Aorta (tissue), 5 donors: ENCODE results near the gene ATP1B3. TPM values are rescaled to one million over a fixed set of nuclear protein-coding genes. Genes with fewer than 3 reads are reported as not detected.
"Not testable (repeated sequence)": the region's sequence is repeated elsewhere in the genome, so short reads cannot be mapped to it uniquely, and the experiment has no call there.

Source experiments
- ATAC-seq: fragments of 200-7000 bp; cut with Tn5 transposase; one replicate; pipeline ENCODE4 v1.9.1; 2022; ENCODE audit warnings: moderate library complexity; ENCODE audit not compliant: low FRiP score
- DNase-seq, 2 donors: peaks; one replicate each; pipeline ENCODE4 v3.0.0-alpha.2; 2020
- H3K27ac ChIP-seq, 2 donors: one replicate each; pipeline ENCODE4 v1.5.1; 2013; ENCODE audit warnings: low read length in 2 of 2, mild to moderate bottlenecking in 2 of 2, moderate library complexity in 2 of 2, control low read depth in 1 of 2, inconsistent platforms in 1 of 2, low read depth in 1 of 2
- H3K27me3 ChIP-seq, 2 donors: one replicate each; pipeline ENCODE4 v1.6.1; 2013; ENCODE audit warnings: control low read depth in 1 of 2, low read length in 1 of 2, mild to moderate bottlenecking in 1 of 2, moderate library complexity in 1 of 2; ENCODE audit not compliant: insufficient read depth in 2 of 2, control insufficient read depth in 1 of 2
- H3K36me3 ChIP-seq, 2 donors: one replicate each; pipeline ENCODE4 v1.6.1; 2013; ENCODE audit warnings: control low read depth in 1 of 2, low read length in 1 of 2, mild to moderate bottlenecking in 1 of 2; ENCODE audit not compliant: insufficient read depth in 2 of 2, control insufficient read depth in 1 of 2
- H3K4me1 ChIP-seq, 2 donors: one replicate each; pipeline ENCODE4 v1.6.1; 2013; ENCODE audit warnings: low read length in 2 of 2, control low read depth in 1 of 2, mild to moderate bottlenecking in 1 of 2, moderate library complexity in 1 of 2; ENCODE audit not compliant: insufficient read depth in 2 of 2, control insufficient read depth in 1 of 2
- H3K4me3 ChIP-seq, 2 donors: one replicate each; pipeline ENCODE4 v1.5.1; 2013; ENCODE audit warnings: low read length in 2 of 2, control low read depth in 1 of 2, mild to moderate bottlenecking in 1 of 2
- H3K9me3 ChIP-seq: one replicate; pipeline ENCODE4 v1.6.1; 2013; ENCODE audit warnings: mild to moderate bottlenecking, low read length; ENCODE audit not compliant: control insufficient read depth
- WGBS, 2 donors: extraction: QIAGEN DNeasy Blood & Tissue Kit; methylation state at CpG; one replicate each; pipeline ENCODE4 v1.1.7; 2013; 5-methylcytosine and 5-hydroxymethylcytosine counted together
- intact Hi-C, 2 donors: fragments of 100-400 bp; cut with DNase I; formaldehyde crosslinking; loops; one replicate each; pipeline versions ENCODE4 v1.14.2 to v1.15.0; 2022
- polyA plus RNA-seq, 2 donors: library from polyadenylated mRNA; stranded (reverse); fragments of 200-250 nt; gene quantifications; one replicate each; pipeline ENCODE4 v1.2.3, GENCODE V29; 2013
- total RNA-seq, 2 donors: library from RNA; stranded (reverse); fragmentation: NEBNext Ultra II Directional; extraction: Animal tissue kit (Norgen Biotek cat#: 25700); gene quantifications; one replicate each; pipeline ENCODE4 v1.2.1, GENCODE V29; 2021
- donor health status: healthy with polysubstance abuse.
- donor health status: Bipolar disorder and iron deficiency.
- donor health status: DM: no; HTN: no; CAD: no.
- donor health status: DM: no; HTN: no; CAD: no.
- donor health status: DM: yes; HTN: yes; CAD: no.

The ATP1B3 gene
- total and polyA plus RNA-seq, 4 donors, result 94.9 to 142 (median 127) TPM

DNA sequence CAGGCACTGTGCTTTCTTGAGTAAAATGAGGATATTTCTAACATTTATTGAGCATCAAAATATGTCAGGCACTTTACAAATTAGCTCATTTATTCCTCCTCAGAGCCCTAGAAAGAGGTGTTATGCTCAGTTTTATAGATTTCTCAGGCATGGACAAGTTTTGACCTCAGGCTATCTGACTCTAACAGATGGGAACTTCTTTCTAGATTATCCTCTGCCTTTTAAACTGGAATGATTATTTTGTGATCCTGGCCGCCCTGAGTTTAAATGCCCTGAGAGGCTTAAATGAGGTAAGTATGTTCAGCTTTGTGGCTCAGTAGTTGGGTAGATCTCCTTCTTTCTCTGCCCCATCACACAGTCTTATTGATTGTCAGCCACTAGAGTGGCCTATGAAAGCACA, 32.3 kb upstream of the ATP1B3 start:
- Histone ChIP-seq H3K27ac (no peak overlapping the region), H3K9me3 (no peaks in the 10 kb centered on the region), H3K36me3 (no peaks in the 10 kb centered on the region), H3K4me1 (no peaks in the 10 kb centered on the region), H3K27me3 (no peaks in the 10 kb centered on the region), H3K4me3 (no peak overlapping the region)
- ATAC-seq, result no peak
- DNase-seq, result no peak
- 96 to 98% methylated on average over 1 of the region's 1 CpG for WGBS, 2 donors
- intact Hi-C loops, result no loop called here

DNA sequence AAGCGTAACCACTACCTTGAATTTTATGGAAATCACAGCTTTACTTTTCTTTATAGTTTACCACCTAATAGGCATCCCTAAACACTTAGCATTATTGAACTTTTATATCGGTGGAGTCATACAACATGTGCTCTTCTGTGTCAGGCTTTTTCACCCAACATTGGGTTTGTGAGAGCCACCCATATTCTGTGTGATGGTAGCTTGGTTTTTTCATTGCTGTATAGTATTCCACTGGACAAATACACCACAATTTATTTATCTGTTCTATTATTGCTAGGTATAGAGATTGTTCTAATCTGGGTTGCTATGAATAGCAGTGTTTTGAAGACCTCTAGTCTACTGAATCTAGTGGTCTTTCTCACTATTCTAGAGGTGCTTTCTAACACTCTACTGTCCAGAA, 31.6 kb upstream of the ATP1B3 start:
- Histone ChIP-seq H3K36me3 (no peaks in the 10 kb centered on the region), H3K27ac (no peak overlapping the region), H3K4me3 (no peak overlapping the region), H3K27me3 (no peaks in the 10 kb centered on the region), H3K9me3 (no peaks in the 10 kb centered on the region), H3K4me1 (no peaks in the 10 kb centered on the region)
- intact Hi-C loops, result no loop called here
- WGBS, 2 donors, result 97 to 98% methylated on average over 2 of the region's 2 CpGs
- DNase-seq (no peak), ATAC-seq (no peak)

DNA sequence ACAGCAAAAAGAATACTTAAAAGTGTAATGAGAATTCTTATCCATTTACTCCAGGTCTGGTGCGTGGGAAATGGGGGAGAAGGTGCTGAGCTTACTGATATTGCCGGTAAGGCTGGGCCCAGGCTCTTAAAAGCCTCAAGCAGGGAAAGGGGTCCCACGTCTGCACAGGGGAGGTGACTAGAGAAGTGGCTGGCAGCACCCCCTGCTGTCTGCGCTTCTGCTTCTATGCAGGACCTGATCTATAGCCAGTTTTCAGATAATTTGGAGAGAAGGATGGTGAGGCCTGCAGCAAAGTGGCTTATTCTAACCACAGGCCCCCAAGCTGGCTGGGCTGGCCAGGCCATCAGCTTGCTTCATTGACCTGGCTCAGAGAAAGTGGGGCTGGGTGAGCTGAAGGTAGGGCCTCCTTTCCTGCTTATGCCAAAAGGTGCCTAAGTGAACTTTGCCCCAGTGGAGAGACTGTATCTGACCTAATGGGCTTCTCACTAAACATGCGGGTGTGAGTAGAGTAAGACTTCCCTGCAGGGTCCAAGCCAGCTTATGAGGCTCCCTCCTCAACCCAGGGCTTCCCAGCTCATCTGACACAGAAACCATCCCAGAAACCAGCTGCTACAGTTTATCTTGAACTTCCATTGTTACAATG, 30.9 kb upstream of the ATP1B3 start:
- Histone ChIP-seq H3K9me3 (no peaks in the 10 kb centered on the region), H3K27ac (no peak overlapping the region), H3K27me3 (no peaks in the 10 kb centered on the region), H3K36me3 (no peaks in the 10 kb centered on the region), H3K4me1 (no peaks in the 10 kb centered on the region), H3K4me3 (no peak overlapping the region)
- intact Hi-C loops, result no loop called here
- no peak for ATAC-seq
- 92 to 94% methylated on average over 5 of the region's 5 CpGs for WGBS, 2 donors
- DNase-seq, result no peak

DNA sequence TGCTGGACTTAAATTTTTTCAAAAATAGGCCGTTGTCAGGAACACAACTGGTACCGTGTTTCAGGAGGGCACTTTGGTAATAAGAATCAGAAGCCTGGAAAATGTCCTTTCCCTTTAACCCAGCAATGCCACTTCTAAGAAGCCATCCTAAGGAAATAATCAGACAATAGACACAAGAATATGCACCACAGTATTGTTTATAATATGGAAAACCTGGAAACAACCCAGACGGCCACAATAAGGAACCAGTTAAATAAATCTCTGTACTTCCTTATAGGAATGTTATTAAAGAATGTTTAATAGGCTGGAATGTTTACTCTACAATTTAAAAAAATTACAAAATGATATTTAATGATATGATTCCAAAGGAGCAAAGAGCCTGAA, 30.4 kb upstream of the ATP1B3 start:
- no peak overlapping the region for H3K27ac ChIP-seq
- H3K36me3 ChIP-seq, result no peaks in the 10 kb centered on the region
- intact Hi-C loops, result no loop called here
- 69 to 73% methylated on average over 3 of the region's 3 CpGs for WGBS, 2 donors
- H3K4me1 ChIP-seq, result no peaks in the 10 kb centered on the region
- no peak for ATAC-seq
- no peaks in the 10 kb centered on the region for H3K27me3 ChIP-seq
- DNase-seq, result no peak
- H3K4me3 ChIP-seq, result no peak overlapping the region
- no peaks in the 10 kb centered on the region for H3K9me3 ChIP-seq

DNA sequence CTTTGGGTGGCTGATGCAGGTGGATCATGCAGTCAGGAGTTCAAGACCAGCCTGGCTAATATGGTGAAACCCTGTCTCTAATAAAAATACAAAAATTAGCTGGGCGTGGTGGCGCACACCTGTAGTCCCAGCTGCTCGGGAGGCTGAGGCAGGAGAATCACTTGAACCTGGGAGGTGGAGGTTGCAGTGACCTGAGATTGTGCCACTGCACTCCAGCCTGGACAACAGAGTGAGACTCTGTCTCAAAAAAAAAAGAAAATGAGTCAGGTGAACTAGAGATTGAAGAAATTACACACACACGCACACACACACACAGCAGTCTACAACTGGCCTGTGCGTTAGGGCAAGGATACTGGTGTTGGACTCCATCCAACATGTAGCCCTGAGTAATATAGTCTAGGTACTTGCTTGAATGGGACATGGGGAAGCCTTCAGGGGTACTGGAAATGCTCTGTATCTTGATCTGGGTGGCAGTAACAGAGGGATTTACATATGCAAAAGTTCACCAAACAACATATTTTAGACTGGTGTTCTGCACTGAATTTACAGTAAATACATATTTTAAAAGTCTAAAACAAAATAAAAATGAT, 28.2 kb upstream of the ATP1B3 start:
- DNase-seq, H3K4me3 ChIP-seq, H3K36me3 ChIP-seq, H3K9me3 ChIP-seq, H3K27me3 ChIP-seq, H3K4me1 ChIP-seq, ATAC-seq, intact Hi-C loops, H3K27ac ChIP-seq: not testable (repeated sequence)
- WGBS, 2 donors, result 88% methylated on average over 5 of the region's 5 CpGs

DNA sequence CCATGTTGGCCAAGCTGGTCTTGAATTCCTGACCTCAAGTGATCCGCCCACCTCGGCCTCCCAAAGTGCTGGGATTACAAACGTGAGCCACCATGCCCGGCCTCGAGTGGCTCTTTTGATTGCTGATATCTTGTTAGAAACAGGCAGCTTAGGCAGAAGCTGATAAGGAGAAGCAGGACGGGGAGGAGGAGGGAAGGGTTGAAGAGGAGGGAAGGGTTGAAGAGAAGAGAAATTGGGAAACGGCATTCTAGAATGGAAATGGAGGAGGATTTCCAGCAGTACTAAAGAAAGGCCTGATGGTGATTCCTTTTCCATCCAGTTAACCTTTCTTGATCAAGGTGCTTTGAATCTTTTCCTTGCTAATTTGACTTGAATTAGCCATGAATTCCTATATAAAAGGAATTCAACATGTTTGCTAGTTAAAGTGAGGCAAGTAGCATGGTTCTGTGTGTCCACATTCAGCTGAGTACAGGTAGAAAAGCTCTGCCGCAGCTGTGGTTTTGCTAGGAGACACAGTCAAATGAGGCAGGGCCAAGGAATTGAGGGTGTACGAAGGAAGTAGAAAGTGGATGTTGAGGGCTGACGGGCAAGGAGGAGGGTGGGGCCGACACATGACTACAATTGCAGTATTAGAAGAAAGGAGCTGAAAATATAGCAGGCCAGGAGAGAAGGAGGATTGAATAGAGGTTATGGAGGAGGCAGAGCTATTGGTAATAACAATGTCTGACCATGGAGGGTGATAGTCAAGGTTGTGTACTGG, 27.2 kb upstream of the ATP1B3 start:
- H3K4me1 ChIP-seq, result no peaks in the 10 kb centered on the region
- H3K27ac ChIP-seq, result no peak overlapping the region
- H3K4me3 ChIP-seq, result no peak overlapping the region
- no peak for ATAC-seq
- no peaks in the 10 kb centered on the region for H3K36me3 ChIP-seq
- no peaks in the 10 kb centered on the region for H3K27me3 ChIP-seq
- intact Hi-C loops, result no loop called here
- DNase-seq, result peak in 1 of 2 donors; percentile 52
- 78 to 79% methylated on average over 11 of the region's 11 CpGs for WGBS, 2 donors
- H3K9me3 ChIP-seq, result no peaks in the 10 kb centered on the region

DNA sequence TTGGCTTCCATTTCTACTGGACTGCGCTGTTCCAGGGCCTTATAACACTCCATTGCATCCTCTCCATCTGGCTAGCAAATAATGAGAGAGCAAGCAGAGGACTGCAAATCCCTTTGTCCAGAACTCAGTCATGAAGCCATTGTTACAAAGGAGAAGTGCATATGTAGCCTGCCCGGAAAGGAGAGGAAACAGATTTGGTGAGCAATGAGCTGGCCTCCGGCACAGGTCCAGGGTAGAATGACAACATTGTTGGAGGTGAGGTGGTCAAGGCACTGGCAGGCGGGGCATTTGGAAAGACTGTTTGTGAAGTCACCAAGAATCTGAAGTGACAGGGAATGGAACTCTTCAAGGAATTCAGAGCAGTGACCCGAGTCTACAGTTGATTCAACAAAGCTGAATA, 25.0 kb upstream of the ATP1B3 start:
- Histone ChIP-seq H3K27ac (no peak overlapping the region), H3K36me3 (no peaks in the 10 kb centered on the region), H3K4me1 (no peaks in the 10 kb centered on the region), H3K4me3 (no peak overlapping the region), H3K27me3 (no peaks in the 10 kb centered on the region), H3K9me3 (no peaks in the 10 kb centered on the region)
- 92 to 93% methylated on average over 5 of the region's 5 CpGs for WGBS, 2 donors
- ATAC-seq (no peak), DNase-seq (no peak)
- intact Hi-C loops, result no loop called here

DNA sequence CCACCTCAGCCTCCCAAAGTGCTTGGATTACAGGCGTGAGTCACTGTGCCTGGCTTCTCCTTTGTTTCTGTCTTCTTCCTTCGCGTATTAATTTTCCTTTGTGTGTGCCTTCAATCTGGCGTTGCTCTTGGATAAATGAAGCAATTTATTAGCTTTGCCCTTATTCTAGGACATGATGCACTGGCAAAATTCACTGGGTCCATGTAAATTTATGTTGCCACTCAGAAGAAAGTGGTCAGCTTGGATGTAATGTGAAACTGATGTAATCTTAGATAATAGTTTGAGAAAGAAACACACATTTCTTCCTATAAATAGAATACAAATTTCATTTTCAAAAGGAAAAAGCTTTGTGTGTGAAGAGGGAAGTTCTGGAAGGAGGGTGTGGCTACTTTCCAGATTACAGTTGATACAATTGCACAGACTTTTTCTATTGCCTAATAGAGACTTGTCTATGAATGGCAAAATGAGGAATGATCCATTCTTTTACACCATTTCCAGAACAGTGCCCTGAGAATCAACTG, 23.3 kb upstream of the ATP1B3 start:
- H3K27me3 ChIP-seq, result no peaks in the 10 kb centered on the region
- no peaks in the 10 kb centered on the region for H3K9me3 ChIP-seq
- H3K36me3 ChIP-seq, result no peaks in the 10 kb centered on the region
- no peaks in the 10 kb centered on the region for H3K4me1 ChIP-seq
- no peak overlapping the region for H3K27ac ChIP-seq
- 26 to 32% methylated on average over 4 of the region's 4 CpGs for WGBS, 2 donors
- peak; percentile 29 for ATAC-seq
- intact Hi-C loops, result no loop called here
- DNase-seq, result no peak
- H3K4me3 ChIP-seq, result no peak overlapping the region
